GM12878 (cell line): ENCODE results near the gene FAM9C. TPM values are rescaled to one million over a fixed set of nuclear protein-coding genes. Genes with fewer than 3 reads are reported as not detected.

Source experiments
- CREM ChIP-seq: IDR thresholded peaks from 2 replicates; pipeline ENCODE4 v1.6.1; 2014; ENCODE audit warnings: antibody characterized with exemption, low read depth
- NR2F1 ChIP-seq: fragments of 450-650 bp; conservative IDR thresholded peaks from 2 replicates; pipeline ENCODE4 v1.6.1; 2017; ENCODE audit warnings: mild to moderate bottlenecking
- NRF1 ChIP-seq: conservative IDR thresholded peaks from 2 replicates; pipeline ENCODE4 v1.6.1; 2011; ENCODE audit warnings: mild to moderate bottlenecking, low read depth, low read length, improper control_type of control experiment
- PAX5 ChIP-seq: IDR thresholded peaks from 2 replicates; pipeline ENCODE4 v1.6.1; 2011; ENCODE audit warnings: low read depth, low read length, borderline replicate concordance
- RBBP5 ChIP-seq: fragments of 200-600 bp; sonication (generic); conservative IDR thresholded peaks from 2 replicates; pipeline ENCODE4 v1.6.1; 2016
- SP1 ChIP-seq: IDR thresholded peaks from one replicate; pipeline ENCODE4 v1.6.1; 2011; ENCODE audit warnings: low read depth, low read length
- SUZ12 ChIP-seq: fragments of 200-600 bp; sonication (generic); IDR thresholded peaks from one replicate; pipeline ENCODE4 v1.6.1; 2018; ENCODE audit warnings: antibody characterized with exemption, mild to moderate bottlenecking; ENCODE audit not compliant: unreplicated experiment
- polyA plus RNA-seq, 11 experiments: library from polyadenylated mRNA; depleted of rRNA in 4 of 11; unstranded in 6 of 11; stranded (reverse) in 5 of 11; fragments of >200 nt; fragmentation: Nextera tagmentation in 4 of 11; fragmentation: Illumina TruSeq in 1 of 11; extraction: Ambion mirVana in 4 of 11; extraction: Trizol in 1 of 11; gene quantifications; 1 replicate in 1 of 11; 2 replicates in 10 of 11; pipeline versions ENCODE4 v1.2.1 to v1.2.3, GENCODE V29; 2011 to 2016; ENCODE audit warnings: inconsistent platforms in 2 of 11, missing spikeins in 2 of 11, low read depth in 1 of 11
- total RNA-seq, 4 experiments: library from RNA; depleted of rRNA in 3 of 4; stranded (reverse); fragments of >200 nt in 3 of 4; fragmentation: Illumina TruSeq in 1 of 4; extraction: Trizol in 1 of 4; gene quantifications; 2 replicates each; pipeline versions ENCODE4 v1.2.1 to v1.2.3, GENCODE V29; 2013 to 2021
- TF ChIP-seq, protein P1 (sequence below): IDR thresholded peaks from 2 replicates; pipeline ENCODE4 v1.6.1; 2011; ENCODE audit warnings: mild to moderate bottlenecking, low read depth, low read length, moderate library complexity; ENCODE audit not compliant: insufficient replicate concordance
- TF ChIP-seq, protein P2 (sequence below): fragments of 450-650 bp; IDR thresholded peaks from 2 replicates; pipeline ENCODE4 v1.6.1; 2016; ENCODE audit warnings: mild to moderate bottlenecking
- TF ChIP-seq, protein P3 (sequence below): fragments of 450-650 bp; IDR thresholded peaks from 2 replicates; pipeline ENCODE4 v1.6.1; 2014; ENCODE audit warnings: mild to moderate bottlenecking
- TF ChIP-seq, protein P4 (sequence below): IDR thresholded peaks from 2 replicates; pipeline ENCODE4 v1.6.1; 2012; ENCODE audit warnings: low read depth, low read length, improper control_type of control experiment

The FAM9C gene
- total and polyA plus RNA-seq, 10 of the 15 experiments (the other 5 are each of a cell fraction or from before 2014, with no cell fraction given) = 0.01 to 0.03 TPM; not detected in 8

DNA sequence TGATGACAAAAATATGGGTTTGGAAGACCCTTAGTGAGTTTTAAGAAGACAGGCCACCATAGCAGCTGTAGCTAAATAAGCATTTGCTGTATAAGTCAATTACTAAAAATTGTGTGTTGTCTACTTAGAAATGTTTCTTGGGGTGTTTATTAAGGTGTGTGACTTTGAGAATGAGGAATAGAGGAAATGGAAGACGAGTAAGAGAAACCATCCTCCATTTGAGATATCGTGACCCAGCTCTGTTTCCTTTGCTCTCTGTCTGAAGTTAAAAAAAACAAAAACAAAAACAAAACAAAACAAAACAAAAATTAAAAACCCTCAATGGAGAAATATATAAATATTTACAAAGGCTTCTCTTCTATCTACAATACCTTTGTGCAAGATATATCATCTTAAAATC is 41.7 kb upstream of the FAM9C start (continued):
- TF ChIP-seq, protein P1, sequence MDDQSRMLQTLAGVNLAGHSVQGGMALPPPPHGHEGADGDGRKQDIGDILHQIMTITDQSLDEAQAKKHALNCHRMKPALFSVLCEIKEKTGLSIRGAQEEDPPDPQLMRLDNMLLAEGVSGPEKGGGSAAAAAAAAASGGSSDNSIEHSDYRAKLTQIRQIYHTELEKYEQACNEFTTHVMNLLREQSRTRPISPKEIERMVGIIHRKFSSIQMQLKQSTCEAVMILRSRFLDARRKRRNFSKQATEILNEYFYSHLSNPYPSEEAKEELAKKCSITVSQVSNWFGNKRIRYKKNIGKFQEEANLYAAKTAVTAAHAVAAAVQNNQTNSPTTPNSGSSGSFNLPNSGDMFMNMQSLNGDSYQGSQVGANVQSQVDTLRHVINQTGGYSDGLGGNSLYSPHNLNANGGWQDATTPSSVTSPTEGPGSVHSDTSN = no peak
- TF ChIP-seq PAX5 = no peak
- TF ChIP-seq SUZ12 = no peak
- TF ChIP-seq, protein P2, sequence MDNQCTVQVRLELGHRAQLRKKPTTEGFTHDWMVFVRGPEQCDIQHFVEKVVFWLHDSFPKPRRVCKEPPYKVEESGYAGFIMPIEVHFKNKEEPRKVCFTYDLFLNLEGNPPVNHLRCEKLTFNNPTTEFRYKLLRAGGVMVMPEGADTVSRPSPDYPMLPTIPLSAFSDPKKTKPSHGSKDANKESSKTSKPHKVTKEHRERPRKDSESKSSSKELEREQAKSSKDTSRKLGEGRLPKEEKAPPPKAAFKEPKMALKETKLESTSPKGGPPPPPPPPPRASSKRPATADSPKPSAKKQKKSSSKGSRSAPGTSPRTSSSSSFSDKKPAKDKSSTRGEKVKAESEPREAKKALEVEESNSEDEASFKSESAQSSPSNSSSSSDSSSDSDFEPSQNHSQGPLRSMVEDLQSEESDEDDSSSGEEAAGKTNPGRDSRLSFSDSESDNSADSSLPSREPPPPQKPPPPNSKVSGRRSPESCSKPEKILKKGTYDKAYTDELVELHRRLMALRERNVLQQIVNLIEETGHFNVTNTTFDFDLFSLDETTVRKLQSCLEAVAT = no peak; the same call in 1 of the 2 replicates
- no peak for TF ChIP-seq SP1
- TF ChIP-seq, protein P3, sequence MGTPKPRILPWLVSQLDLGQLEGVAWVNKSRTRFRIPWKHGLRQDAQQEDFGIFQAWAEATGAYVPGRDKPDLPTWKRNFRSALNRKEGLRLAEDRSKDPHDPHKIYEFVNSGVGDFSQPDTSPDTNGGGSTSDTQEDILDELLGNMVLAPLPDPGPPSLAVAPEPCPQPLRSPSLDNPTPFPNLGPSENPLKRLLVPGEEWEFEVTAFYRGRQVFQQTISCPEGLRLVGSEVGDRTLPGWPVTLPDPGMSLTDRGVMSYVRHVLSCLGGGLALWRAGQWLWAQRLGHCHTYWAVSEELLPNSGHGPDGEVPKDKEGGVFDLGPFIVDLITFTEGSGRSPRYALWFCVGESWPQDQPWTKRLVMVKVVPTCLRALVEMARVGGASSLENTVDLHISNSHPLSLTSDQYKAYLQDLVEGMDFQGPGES = no peak
- no peak for TF ChIP-seq NR2F1
- no peak for TF ChIP-seq CREM
- no peak for TF ChIP-seq RBBP5
- TF ChIP-seq, protein P4, sequence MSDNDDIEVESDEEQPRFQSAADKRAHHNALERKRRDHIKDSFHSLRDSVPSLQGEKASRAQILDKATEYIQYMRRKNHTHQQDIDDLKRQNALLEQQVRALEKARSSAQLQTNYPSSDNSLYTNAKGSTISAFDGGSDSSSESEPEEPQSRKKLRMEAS = no peak
- TF ChIP-seq NRF1 = no peak
